GM19452 (cell line): ENCODE data around the gene LATS2.
A peak's percentile ranks its signal among the peaks of the same experiment; 100 is the strongest.
"Not testable (repeated sequence)": the region's sequence is repeated elsewhere in the genome, so short reads cannot be mapped to it uniquely, and the experiment has no call there.

Experiments
- ATAC-seq: cut with Tn5 transposase; IDR thresholded peaks from one replicate; pipeline ENCODE4 v1.9.1; 2021; ENCODE audit not compliant: unreplicated experiment

Gene LATS2

GRCh38 chr13:21075379-21076249, 14.2 kb upstream of the LATS2 start:
- no peak for ATAC-seq

- no peak for ATAC-seq
These were observed 13.6 kb upstream of the LATS2 start for GRCh38 chr13:21075011-21075378.

DNA sequence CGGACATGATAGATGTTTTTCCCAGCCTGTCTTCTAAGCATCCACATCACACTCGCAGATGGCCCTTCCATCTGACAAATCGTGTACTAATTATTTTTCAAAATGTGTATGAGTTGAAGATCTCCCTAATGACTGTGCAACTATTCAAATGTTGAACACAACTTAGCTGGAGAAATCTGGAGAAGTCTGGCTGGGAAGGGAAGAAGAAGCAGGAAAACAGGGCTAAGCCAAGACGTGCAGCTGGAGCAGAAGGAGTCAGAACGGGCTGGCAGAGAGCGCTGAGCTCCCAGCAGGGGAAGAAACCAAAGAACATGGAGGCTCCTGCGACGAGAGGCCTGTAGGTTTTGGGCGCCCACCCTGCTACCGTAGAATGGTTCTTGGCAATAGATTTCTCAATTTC, 13.2 kb upstream of the LATS2 start:
- no peak for ATAC-seq

GRCh38 chr13:21071924-21072323, 10.5 kb upstream of the LATS2 start:
- no peak for ATAC-seq

- no peak for ATAC-seq
These were observed 9.6 kb upstream of the LATS2 start for GRCh38 chr13:21071015-21071414.

GRCh38 chr13:21069561-21070004, 8.2 kb upstream of the LATS2 start:
- ATAC-seq: no peak

DNA sequence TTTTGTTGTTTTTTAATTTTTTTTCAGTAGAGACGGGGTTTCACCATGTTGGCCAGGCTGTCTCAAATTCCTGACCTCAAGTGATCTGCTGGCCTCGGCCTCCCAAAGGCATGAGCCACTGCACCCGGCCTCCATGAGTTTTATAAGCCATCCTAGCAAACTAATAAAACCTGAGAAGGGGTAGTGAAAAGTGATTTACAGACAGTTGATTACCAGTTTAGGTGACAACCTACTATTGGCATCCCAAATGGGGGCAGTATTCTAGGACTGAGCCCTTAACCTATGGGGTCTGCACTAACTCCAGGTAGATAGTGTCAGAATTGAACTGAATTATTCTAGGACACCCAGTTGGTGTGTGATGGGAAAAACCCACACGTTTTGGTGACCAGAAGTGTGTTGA, 6.5 kb upstream of the LATS2 start:
- no peak for ATAC-seq

DNA sequence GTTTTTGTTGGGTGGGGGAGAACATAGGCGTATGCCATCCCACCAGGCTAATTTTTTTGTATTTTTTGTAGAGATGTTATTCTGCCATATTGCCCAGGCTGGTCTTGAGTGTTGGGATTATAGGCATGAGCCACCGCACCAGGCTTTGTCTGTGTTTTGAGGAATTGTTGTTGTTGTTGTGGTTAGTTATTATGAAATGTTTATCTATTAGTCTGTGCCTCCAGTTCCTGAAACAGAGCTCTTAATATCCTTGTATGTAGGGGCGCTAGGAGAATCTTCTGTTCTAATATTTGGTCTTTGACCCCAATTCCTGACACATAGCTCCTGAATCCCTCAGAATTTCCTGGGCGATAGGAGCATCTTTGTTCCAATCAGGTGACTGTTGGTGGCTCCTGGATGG, 5.6 kb upstream of the LATS2 start:
- no peak for ATAC-seq

GRCh38 chr13:21065686-21066085, 4.3 kb upstream of the LATS2 start:
- no peak for ATAC-seq

- ATAC-seq: no peak
These were observed 1.6 kb upstream of the LATS2 start for GRCh38 chr13:21063031-21063430.

- peak; percentile 23 for ATAC-seq
These were observed 903 bp downstream of the LATS2 start for GRCh38 chr13:21060338-21061028.

- ATAC-seq: no peak
These were observed 1.6 kb downstream of the LATS2 start for GRCh38 chr13:21059641-21060337.

GRCh38 chr13:21058361-21058760, 3.0 kb downstream of the LATS2 start:
- no peak for ATAC-seq

- ATAC-seq: no peak
These were observed 5.8 kb downstream of the LATS2 start for GRCh38 chr13:21055511-21056045.

GRCh38 chr13:21055016-21055415, 6.4 kb downstream of the LATS2 start:
- ATAC-seq: no peak

- ATAC-seq: no peak
These were observed 7.1 kb downstream of the LATS2 start for GRCh38 chr13:21054313-21054712.

DNA sequence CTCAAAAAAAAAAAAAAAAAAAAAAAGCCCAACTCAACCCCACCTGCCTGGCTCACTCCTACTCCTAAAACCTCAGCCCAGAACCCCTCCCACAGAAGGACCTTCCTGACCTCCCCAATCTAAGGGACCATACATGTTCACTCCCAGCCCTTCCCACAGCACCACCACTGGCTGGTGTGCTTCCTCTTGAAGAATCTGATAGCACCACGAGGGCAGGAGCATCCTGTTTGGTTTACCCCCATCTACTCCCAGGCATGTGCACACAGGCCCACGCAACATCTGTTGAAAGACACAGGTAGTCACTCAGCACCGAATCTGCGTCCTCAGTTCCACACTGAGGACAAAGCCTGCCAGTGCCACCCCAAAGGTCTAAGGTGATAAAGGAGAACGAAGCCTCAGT, 8.2 kb downstream of the LATS2 start:
- no peak for ATAC-seq

DNA sequence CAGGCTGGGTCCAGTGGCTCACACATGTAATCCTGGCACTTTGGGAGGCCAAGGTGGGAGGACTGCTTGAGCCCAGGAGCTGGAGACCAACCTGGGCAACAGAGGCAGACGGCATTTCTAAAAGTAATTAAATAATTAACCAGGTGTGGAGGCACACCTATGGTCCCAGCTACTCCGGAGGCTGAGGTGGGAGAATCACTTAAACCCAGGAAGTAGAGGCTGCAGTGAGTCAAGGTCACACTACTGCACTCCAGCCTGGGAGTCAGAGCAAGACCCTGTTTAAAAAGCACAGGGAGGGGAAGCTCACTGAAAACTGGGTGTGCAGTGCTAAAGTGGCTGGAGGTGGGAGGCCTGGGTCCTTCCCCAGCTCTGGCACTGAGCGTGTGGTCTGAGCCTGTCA, 9.7 kb downstream of the LATS2 start:
- no peak for ATAC-seq

DNA sequence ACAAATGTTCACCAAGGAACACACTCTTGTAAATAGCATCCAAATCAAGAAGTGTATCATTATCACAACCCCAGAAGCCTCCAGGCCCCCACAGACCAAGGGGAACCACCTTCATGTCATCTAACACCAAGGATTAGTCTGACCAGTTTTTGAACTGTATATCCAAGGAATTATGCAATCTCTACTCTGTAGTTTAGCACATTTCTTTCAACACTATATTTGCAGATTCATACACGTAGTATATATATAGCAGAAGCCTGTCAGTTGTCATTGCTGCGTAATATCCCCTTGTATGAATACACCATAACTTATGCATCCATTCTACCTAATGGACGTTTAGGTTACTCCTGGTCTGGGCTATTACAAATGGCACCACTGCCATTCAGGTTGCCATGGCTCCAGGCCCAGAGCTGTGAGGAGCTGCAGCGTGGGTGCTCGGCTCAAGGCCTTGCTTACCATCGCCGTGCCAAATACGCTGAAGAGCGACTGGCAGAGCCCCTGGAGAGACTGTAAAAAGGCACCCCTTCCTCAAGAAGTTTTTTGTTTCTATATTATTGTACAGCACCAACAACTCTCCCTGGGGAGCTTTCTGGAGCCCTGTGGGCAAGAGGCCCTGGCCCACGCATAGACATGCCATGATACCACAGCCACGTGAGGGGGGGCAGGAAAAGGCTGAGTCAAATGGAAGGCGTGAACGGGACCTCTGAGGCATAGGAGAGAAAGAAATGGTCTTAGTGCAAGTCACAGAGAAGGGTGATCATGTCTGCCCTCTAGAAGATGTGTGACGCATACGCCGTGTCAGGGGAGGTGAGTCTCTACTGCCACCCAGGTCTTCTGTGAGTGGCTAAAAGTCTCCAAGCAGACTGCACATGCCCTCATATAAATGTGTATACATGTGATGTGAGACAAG, 10.8 kb downstream of the LATS2 start:
- ATAC-seq: no peak

GRCh38 chr13:21049731-21050130, 11.7 kb downstream of the LATS2 start:
- ATAC-seq: not testable (repeated sequence)
